GM21825 (cell line): Measurements from ENCODE around the gene HSD17B11.
"Not testable (repeated sequence)": the region's sequence is repeated elsewhere in the genome, so short reads cannot be mapped to it uniquely, and the experiment has no call there.

Experiments used
- ATAC-seq: cut with Tn5 transposase; IDR thresholded peaks from one replicate; pipeline ENCODE4 v1.9.1; 2021; ENCODE audit warnings: mild to moderate bottlenecking, moderate library complexity; ENCODE audit not compliant: unreplicated experiment

The HSD17B11 gene

GRCh38 chr4:87310691-87311335 lies 80.2 kb downstream of the HSD17B11 start:
- ATAC-seq = no peak

- ATAC-seq = no peak
Measured at GRCh38 chr4:87309625-87310024, 81.4 kb downstream of the HSD17B11 start.

GRCh38 chr4:87306056-87306455 lies 84.9 kb downstream of the HSD17B11 start:
- no peak for ATAC-seq

GRCh38 chr4:87305562-87305961 lies 85.4 kb downstream of the HSD17B11 start:
- ATAC-seq = no peak

- no peak for ATAC-seq
Measured at GRCh38 chr4:87304745-87305432, 86.1 kb downstream of the HSD17B11 start.

GRCh38 chr4:87299898-87300297 lies 91.1 kb downstream of the HSD17B11 start:
- ATAC-seq = no peak

- no peak for ATAC-seq
Measured at GRCh38 chr4:87298362-87298761, 92.6 kb downstream of the HSD17B11 start.

- ATAC-seq = not testable (repeated sequence)
Measured at GRCh38 chr4:87294911-87295310, 96.1 kb downstream of the HSD17B11 start.

GRCh38 chr4:87293889-87294288 lies 97.1 kb downstream of the HSD17B11 start:
- not testable (repeated sequence) for ATAC-seq

- no peak for ATAC-seq
Measured at GRCh38 chr4:87286970-87287369, 104.0 kb downstream of the HSD17B11 start.
